ENCODE results near the gene WDR5.

Gene WDR5

DNA sequence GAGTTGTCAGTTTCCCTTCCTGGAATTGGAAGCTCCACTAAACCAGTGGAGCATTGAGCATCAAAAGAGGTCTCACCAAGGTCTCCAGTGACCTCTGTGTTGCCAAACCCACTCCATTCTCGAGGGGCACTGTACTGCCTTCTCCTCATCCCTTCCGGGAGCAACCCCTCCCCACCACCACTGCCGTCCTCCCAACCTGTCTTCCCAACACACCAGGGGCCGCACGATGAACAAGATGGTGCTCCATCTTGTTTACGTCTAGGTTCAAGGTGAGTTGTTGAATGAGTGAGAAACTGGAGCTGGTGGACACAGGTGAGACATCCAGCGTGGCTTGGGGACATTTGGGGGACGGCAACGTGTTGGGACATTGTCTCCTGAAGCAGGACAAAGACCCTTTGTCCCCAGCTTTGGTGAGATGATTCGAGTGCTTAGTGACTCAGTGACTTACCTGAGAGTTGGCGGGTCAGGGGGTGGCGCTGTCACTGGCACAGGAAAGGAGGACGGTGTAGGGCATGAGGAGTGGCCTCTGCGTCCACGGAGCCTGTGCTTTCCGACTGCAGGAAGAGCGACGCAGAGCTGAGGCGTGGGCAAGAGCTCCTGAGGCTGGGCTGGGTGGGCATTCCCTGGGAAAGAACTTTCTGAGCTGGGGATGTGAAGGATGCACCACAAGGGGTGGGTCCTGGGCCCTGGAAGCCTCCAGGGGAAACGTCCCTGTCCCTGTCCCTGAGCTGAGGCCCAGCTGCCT, 73.3 kb downstream of the WDR5 start:
- DNase-seq (ENCODE audit: low spot score), result no peak
